Fibroblast of villous mesenchyme (primary cell): ENCODE measurements around the gene BAIAP2. TPM values are rescaled to one million over a fixed set of nuclear protein-coding genes. Genes with fewer than 3 reads are reported as not detected.
A peak's percentile ranks its signal among the peaks of the same experiment; 100 is the strongest.

Source experiments
- DNase-seq: peaks from one replicate; pipeline ENCODE4 v3.0.0-alpha.2; 2010; ENCODE audit warnings: low read depth
- H3K4me3 ChIP-seq: 2 replicates; pipeline ENCODE4 v1.5.1; 2011; ENCODE audit warnings: low read depth, mild to moderate bottlenecking, low read length
- total RNA-seq: library from RNA; depleted of rRNA; stranded (reverse); fragments of >200 nt; gene quantifications from 2 replicates; pipeline ENCODE4 v1.2.3, GENCODE V29; 2012
- TF ChIP-seq, protein P1 (sequence below): IDR thresholded peaks from 2 replicates; pipeline ENCODE4 v1.5.1; 2012; ENCODE audit warnings: low read depth, mild to moderate bottlenecking, low read length; ENCODE audit not compliant: insufficient read depth

The BAIAP2 gene
- total RNA-seq, 1 donor, result 25.0 TPM

DNA sequence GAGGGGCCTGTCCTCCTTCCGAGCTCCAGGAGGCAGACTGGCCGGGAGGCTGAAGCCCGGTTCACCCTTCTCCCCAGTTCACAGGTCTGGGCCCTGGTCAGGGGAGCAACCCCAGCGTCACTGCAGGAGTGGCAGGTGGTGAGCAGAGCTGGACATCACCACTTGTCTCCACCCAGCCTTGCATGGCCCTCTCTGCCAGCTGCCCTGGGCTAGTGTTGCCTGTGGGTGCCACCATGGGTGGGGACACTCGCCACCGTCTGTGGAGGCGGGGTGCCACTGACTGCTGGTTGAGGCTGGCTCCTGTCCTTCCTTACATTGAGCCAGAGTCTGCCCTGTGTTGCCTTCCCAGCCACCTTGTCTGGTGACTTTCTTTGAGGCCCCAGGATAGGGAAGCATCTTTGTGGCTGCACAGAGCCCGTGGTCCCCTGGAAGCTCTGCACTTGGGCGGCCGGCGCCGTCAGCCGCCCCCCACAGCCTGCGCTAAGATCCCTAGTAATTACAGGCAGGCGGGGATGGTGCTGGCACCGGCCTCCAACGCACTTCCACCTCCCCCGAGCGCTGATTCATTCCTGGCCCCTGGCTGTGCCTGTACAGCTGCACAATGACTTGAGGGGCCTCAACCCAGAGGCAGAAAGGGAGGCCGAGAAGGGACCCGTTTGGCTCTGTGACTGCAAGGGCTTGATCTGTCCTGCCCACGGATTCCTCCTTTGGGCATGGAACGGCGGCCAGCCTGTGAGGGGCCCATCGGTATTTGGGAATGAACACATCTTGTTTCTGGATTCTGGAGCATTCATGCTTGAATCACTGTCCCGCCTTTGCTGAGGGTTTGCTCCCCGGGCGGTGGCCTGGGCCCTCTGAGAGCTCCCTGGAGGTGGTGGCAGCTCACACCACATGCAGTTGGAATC is 5.2 kb downstream of the BAIAP2 start:
- H3K4me3 ChIP-seq, result peak overlapping the region; percentile 3
- TF ChIP-seq, protein P1, sequence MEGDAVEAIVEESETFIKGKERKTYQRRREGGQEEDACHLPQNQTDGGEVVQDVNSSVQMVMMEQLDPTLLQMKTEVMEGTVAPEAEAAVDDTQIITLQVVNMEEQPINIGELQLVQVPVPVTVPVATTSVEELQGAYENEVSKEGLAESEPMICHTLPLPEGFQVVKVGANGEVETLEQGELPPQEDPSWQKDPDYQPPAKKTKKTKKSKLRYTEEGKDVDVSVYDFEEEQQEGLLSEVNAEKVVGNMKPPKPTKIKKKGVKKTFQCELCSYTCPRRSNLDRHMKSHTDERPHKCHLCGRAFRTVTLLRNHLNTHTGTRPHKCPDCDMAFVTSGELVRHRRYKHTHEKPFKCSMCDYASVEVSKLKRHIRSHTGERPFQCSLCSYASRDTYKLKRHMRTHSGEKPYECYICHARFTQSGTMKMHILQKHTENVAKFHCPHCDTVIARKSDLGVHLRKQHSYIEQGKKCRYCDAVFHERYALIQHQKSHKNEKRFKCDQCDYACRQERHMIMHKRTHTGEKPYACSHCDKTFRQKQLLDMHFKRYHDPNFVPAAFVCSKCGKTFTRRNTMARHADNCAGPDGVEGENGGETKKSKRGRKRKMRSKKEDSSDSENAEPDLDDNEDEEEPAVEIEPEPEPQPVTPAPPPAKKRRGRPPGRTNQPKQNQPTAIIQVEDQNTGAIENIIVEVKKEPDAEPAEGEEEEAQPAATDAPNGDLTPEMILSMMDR, result no peak

GRCh38 chr17:81040791-81041337 is 5.9 kb downstream of the BAIAP2 start:
- TF ChIP-seq, protein P1, result peak; percentile 52
- no peak for DNase-seq
- no peak overlapping the region for H3K4me3 ChIP-seq

More for the DNA sequence above, 5.2 kb downstream of the BAIAP2 start:
- DNase-seq, result peak; percentile 66

GRCh38 chr17:81042606-81043005 is 7.7 kb downstream of the BAIAP2 start:
- TF ChIP-seq, protein P1, result no peak
- DNase-seq, result no peak
- no peak overlapping the region for H3K4me3 ChIP-seq

DNA sequence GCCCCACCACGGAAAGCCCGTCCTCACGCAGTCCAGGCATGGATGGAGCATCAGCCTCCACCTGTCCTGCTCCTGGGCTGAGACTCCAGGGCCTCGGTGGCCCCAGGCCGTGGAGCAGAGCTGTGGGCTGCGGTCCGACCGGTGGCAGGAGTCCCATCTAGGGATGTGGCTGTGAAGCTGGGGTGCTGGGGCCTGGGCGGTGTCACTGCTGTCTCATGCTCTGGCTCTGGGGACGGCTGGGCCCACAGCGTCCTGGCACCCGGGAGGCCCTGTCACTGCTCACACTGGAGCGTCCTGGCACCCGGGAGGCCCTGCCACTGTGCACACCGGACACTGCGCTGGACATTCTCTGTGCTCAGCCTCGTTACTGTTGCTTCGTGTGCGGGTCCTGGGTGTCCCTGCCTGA is 8.4 kb downstream of the BAIAP2 start:
- no peak for DNase-seq
- no peak overlapping the region for H3K4me3 ChIP-seq
- TF ChIP-seq, protein P1, result no peak

GRCh38 chr17:81043725-81044427 is 8.9 kb downstream of the BAIAP2 start:
- TF ChIP-seq, protein P1, result no peak
- H3K4me3 ChIP-seq, result no peak overlapping the region
- DNase-seq, result no peak

DNA sequence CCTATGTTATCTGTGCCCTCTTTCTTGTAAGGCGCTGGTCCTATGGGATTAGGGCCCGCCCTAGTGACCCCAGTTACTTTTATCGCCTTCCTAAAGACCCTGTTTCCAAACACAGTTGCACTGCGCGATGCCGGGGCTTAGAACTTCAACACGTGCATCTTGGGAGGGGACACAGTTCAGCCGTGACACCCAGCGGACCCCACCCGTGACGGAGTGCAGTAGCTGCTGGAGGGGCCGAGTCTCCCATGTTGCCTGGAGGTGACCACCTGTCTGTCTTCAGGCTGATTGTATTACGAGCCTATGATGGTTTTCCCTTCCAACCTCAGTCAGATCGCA is 9.4 kb downstream of the BAIAP2 start:
- no peak for DNase-seq
- TF ChIP-seq, protein P1, result no peak
- no peak overlapping the region for H3K4me3 ChIP-seq
